IMR-90 (cell line): ENCODE data around the gene AGBL1. TPM values are rescaled to one million over a fixed set of nuclear protein-coding genes. Genes with fewer than 3 reads are reported as not detected.

Experiments
- ATAC-seq: fragments of 200-7000 bp; cut with Tn5 transposase; 2 replicates; pipeline ENCODE4 v1.9.1; 2020; ENCODE audit warnings: low read depth, mild to moderate bottlenecking, moderate library complexity
- BruUV-seq: library from RNA; stranded (reverse); fragments of 400-500 nt; replicated peaks from 2 replicates; lab custom pipeline; 2021; lab: Mats Ljungman, UMichigan
- CTCF ChIA-PET: fragments of 300-600 bp; formaldehyde crosslinking; extraction: SDS; loops from one replicate; lab custom pipeline; 2021; ENCODE audit warnings: antibody characterized with exemption; lab: Yijun Ruan, JAX
- POLR2A ChIA-PET: fragments of 300-600 bp; sonication (Branson Sonifier 250); formaldehyde crosslinking; loops from one replicate; lab custom pipeline; 2022; ENCODE audit warnings: antibody characterized with exemption; ENCODE audit not compliant: unreplicated experiment; lab: Charles Lee
- DNase-seq: peaks from one replicate; pipeline ENCODE4 v3.0.0; 2013
- H2AFZ ChIP-seq: replicated peaks from 2 replicates; pipeline ENCODE3; 2013; ENCODE audit warnings: low read length, mild to moderate bottlenecking; ENCODE audit not compliant: poor library complexity
- H2AK5ac ChIP-seq: 2 replicates; pipeline ENCODE4 v1.6.1; 2013; ENCODE audit warnings: low read depth, low read length, inconsistent platforms
- H2AK9ac ChIP-seq: replicated peaks from 2 replicates; pipeline ENCODE3; 2013; ENCODE audit warnings: mild to moderate bottlenecking, low read depth, low read length, moderate library complexity; ENCODE audit not compliant: poor library complexity
- H2BK120ac ChIP-seq: 2 replicates; pipeline ENCODE4 v1.6.1; 2013; ENCODE audit warnings: low read depth, low read length, inconsistent platforms
- H2BK15ac ChIP-seq: 3 replicates; pipeline ENCODE4 v1.6.1; 2013; ENCODE audit warnings: low read depth, low read length, inconsistent platforms
- H2BK20ac ChIP-seq: 2 replicates; pipeline ENCODE4 v1.6.1; 2013; ENCODE audit warnings: low read depth, mild to moderate bottlenecking, inconsistent platforms, low read length, moderate library complexity
- H2BK5ac ChIP-seq: 2 replicates; pipeline ENCODE4 v1.6.1; 2013; ENCODE audit warnings: mild to moderate bottlenecking, low read depth, low read length, inconsistent platforms; ENCODE audit not compliant: poor library complexity, severe bottlenecking
- H3K14ac ChIP-seq: replicated peaks from 2 replicates; pipeline ENCODE4 v1.6.1; 2013; ENCODE audit warnings: low read depth, low read length, inconsistent platforms
- H3K18ac ChIP-seq: 2 replicates; pipeline ENCODE4 v1.6.1; 2013; ENCODE audit warnings: low read depth, low read length, control low read depth
- H3K23ac ChIP-seq: 2 replicates; pipeline ENCODE4 v1.6.1; 2013; ENCODE audit warnings: low read depth, low read length, inconsistent platforms
- H3K27ac ChIP-seq: 2 replicates; pipeline ENCODE4 v1.5.1; 2013; ENCODE audit warnings: mild to moderate bottlenecking, control low read depth, low read length; ENCODE audit not compliant: insufficient read depth
- H3K27me3 ChIP-seq: 2 replicates; pipeline ENCODE4 v1.6.1; 2013; ENCODE audit warnings: low read length; ENCODE audit not compliant: control insufficient read depth, insufficient read depth
- H3K36me3 ChIP-seq: 2 replicates; pipeline ENCODE4 v1.6.1; 2013; ENCODE audit warnings: low read length, mixed read lengths; ENCODE audit not compliant: control insufficient read depth, insufficient read depth
- H3K4ac ChIP-seq: 2 replicates; pipeline ENCODE4 v1.6.1; 2013; ENCODE audit warnings: low read depth, low read length, inconsistent platforms
- H3K4me1 ChIP-seq: 2 replicates; pipeline ENCODE4 v1.6.1; 2013; ENCODE audit warnings: low read length, mixed read lengths; ENCODE audit not compliant: control insufficient read depth, insufficient read depth
- H3K4me2 ChIP-seq: 2 replicates; pipeline ENCODE4 v1.6.1; 2013; ENCODE audit warnings: low read depth, mild to moderate bottlenecking, control low read depth, low read length, moderate library complexity
- H3K4me3 ChIP-seq: 2 replicates; pipeline ENCODE4 v1.5.1; 2013; ENCODE audit warnings: low read depth, mild to moderate bottlenecking, control low read depth, low read length, moderate library complexity; ENCODE audit not compliant: insufficient read depth
- H3K56ac ChIP-seq: 2 replicates; pipeline ENCODE4 v1.6.1; 2013; ENCODE audit warnings: low read length, inconsistent platforms; ENCODE audit not compliant: insufficient read depth; ENCODE audit errors: extremely low read depth
- H3K79me1 ChIP-seq, 2 experiments: 2 replicates each; pipeline ENCODE4 v1.6.1; 2013; ENCODE audit warnings: low read length in 2 of 2, inconsistent platforms in 1 of 2, low read depth in 1 of 2
- H3K9ac ChIP-seq: 2 replicates; pipeline ENCODE4 v1.6.1; 2013; ENCODE audit warnings: low read depth, low read length, control low read depth
- H3K9me1 ChIP-seq: 2 replicates; pipeline ENCODE4 v1.6.1; 2013; ENCODE audit warnings: low read length, inconsistent platforms; ENCODE audit not compliant: insufficient read depth
- H3K9me3 ChIP-seq: 2 replicates; pipeline ENCODE4 v1.6.1; 2013; ENCODE audit warnings: low read length; ENCODE audit not compliant: control insufficient read depth, insufficient read depth
- H4K20me1 ChIP-seq: 2 replicates; pipeline ENCODE4 v1.6.1; 2013; ENCODE audit warnings: low read length, inconsistent platforms; ENCODE audit not compliant: insufficient read depth
- H4K5ac ChIP-seq: 2 replicates; pipeline ENCODE4 v1.6.1; 2013; ENCODE audit warnings: mild to moderate bottlenecking, low read depth, low read length, control low read depth
- H4K8ac ChIP-seq, 2 experiments: 2 replicates each; pipeline ENCODE4 v1.6.1; 2013; ENCODE audit warnings: low read depth in 2 of 2, low read length in 2 of 2, control low read depth in 1 of 2, inconsistent platforms in 1 of 2
- H4K91ac ChIP-seq: 2 replicates; pipeline ENCODE4 v1.6.1; 2013; ENCODE audit warnings: low read depth, low read length, inconsistent platforms; ENCODE audit not compliant: insufficient read depth
- CEBPB ChIP-seq: IDR thresholded peaks from 2 replicates; pipeline ENCODE4 v1.6.1; 2012; ENCODE audit warnings: low read depth, low read length, improper control_type of control experiment
- MAZ ChIP-seq: IDR thresholded peaks from 2 replicates; pipeline ENCODE4 v1.6.1; 2012; ENCODE audit warnings: low read depth, mild to moderate bottlenecking, low read length, improper control_type of control experiment, moderate library complexity, borderline replicate concordance
- MXI1 ChIP-seq: IDR thresholded peaks from 2 replicates; pipeline ENCODE4 v1.6.1; 2012; ENCODE audit warnings: low read depth, mild to moderate bottlenecking, low read length, moderate library complexity, borderline replicate concordance
- WGBS, 2 experiments: methylation state at CpG; one replicate each; pipeline versions ENCODE4 v1.1.5 to v1.1.7; 2013; ENCODE audit warnings: missing lambda C conversion rate in 2 of 2; ENCODE audit not compliant: insufficient read length in 1 of 2; ENCODE audit errors: extremely low coverage in 2 of 2; 5-methylcytosine and 5-hydroxymethylcytosine counted together
- dilution Hi-C: fragments of 300-500 bp; cut with HindIII; formaldehyde crosslinking; loops from one replicate; pipeline ENCODE4 v1.14.3; 2018; ENCODE audit warnings: low sequenced_read_pairs; ENCODE audit not compliant: unreplicated experiment
- in situ Hi-C: fragments of 300-500 bp; cut with MboI; formaldehyde crosslinking; loops from 3 replicates; pipeline ENCODE4 v1.14.3; 2019; ENCODE audit warnings: low sequenced_read_pairs, inconsistent platforms, mixed read lengths
- intact Hi-C: fragments of 100-400 bp; cut with micrococcal nuclease; formaldehyde crosslinking; loops from 2 replicates; pipeline ENCODE4 v1.10.0; 2022
- polyA plus RNA-seq, 3 experiments: library from polyadenylated mRNA; depleted of rRNA; stranded (reverse); fragments of >200 nt; gene quantifications; 2 replicates each; pipeline ENCODE4 v1.2.3, GENCODE V29; 2012; ENCODE audit warnings: low replicate concordance in 1 of 3
- total RNA-seq: library from RNA; depleted of rRNA; stranded (reverse); fragments of >200 nt; gene quantifications from 2 replicates; pipeline ENCODE4 v1.2.3, GENCODE V29; 2012

AGBL1 gene
- total and polyA plus RNA-seq, 2 of the 4 experiments (the other 2 are of a cell fraction): not detected

DNA sequence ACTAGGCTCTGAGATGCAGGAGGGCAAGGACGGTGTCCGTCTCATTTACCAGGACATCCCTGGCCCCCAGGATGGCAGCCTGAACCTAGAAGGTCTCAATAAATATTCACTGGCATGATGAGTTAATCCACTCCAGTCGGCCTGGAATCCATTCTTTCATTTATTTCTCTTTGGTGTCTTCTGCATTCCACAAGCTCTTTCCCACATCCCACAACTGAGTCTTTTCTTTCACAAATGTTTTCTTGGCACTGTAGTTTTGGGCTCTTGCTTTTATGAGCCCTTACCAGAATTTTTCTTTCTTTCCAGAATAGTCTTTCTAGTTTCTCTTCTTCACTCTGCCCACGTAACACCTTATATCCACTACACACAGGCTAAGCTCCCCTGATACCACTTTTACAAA lies 778.0 kb downstream of the AGBL1 start:
- no peak overlapping the region for H2BK5ac ChIP-seq
- H3K4me1 ChIP-seq: no peaks in the 10 kb centered on the region
- no TSS peak for BruUV-seq
- WGBS, 2 experiments: 55% methylated on average over 2 of the region's 4 CpGs; no CpG with 5 or more reads in 1 of the 2 experiments
- H3K14ac ChIP-seq: no peak overlapping the region
- intact Hi-C loops (no loop called here), dilution Hi-C loops (no loop called here), in situ Hi-C loops (no loop called here)
- no peak overlapping the region for H2AK5ac ChIP-seq
- DNase-seq: no peak
- TF ChIP-seq CEBPB (no peak), MXI1 (no peak), MAZ (no peak)
- no peak overlapping the region for H2BK120ac ChIP-seq
- H4K5ac ChIP-seq: no peak overlapping the region
- H4K20me1 ChIP-seq: no peaks in the 10 kb centered on the region
- no peaks in the 10 kb centered on the region for H3K9me1 ChIP-seq
- no peak overlapping the region for H4K8ac ChIP-seq
- no peak overlapping the region for H2AFZ ChIP-seq
- H3K23ac ChIP-seq: no peak overlapping the region
- H2AK9ac ChIP-seq: no peak overlapping the region
- H3K27me3 ChIP-seq: no peaks in the 10 kb centered on the region
- no peak for ATAC-seq
- H3K9ac ChIP-seq: no peak overlapping the region
- ChIA-PET POLR2A (no interaction called here), CTCF (interaction anchor here (0.7 kb wide), 1 partner anchor 9 kb away, joined by 5 read pairs; no protein-coding TSS in a partner anchor)
- H2BK20ac ChIP-seq: no peak overlapping the region
- H2BK15ac ChIP-seq: no peak overlapping the region
- no peak overlapping the region for H4K91ac ChIP-seq
- no peak overlapping the region for H3K4ac ChIP-seq
- no peak overlapping the region for H3K27ac ChIP-seq
- H3K4me3 ChIP-seq: no peak overlapping the region
- no peaks in the 10 kb centered on the region for H3K79me1 ChIP-seq
- H3K36me3 ChIP-seq: no peaks in the 10 kb centered on the region
- H3K9me3 ChIP-seq: peaks cover 18% of the 10 kb centered on the region
- no peak overlapping the region for H3K18ac ChIP-seq
- no peak overlapping the region for H3K56ac ChIP-seq
- no peak overlapping the region for H3K4me2 ChIP-seq
